NCI-H460 (cell line): ENCODE data around the gene MT1H. TPM values are rescaled to one million over a fixed set of nuclear protein-coding genes. Genes with fewer than 3 reads are reported as not detected.

Experiments
- DNase-seq: peaks from one replicate; pipeline ENCODE4 v3.0.0-alpha.2; 2016; ENCODE audit warnings: low read depth; ENCODE audit errors: extremely low read depth
- total RNA-seq: library from RNA; depleted of rRNA; stranded (reverse); fragments of >200 nt; shearing (Covaris generic); gene quantifications from 2 replicates; pipeline ENCODE4 v1.2.3, GENCODE V29; 2014

Gene MT1H
- total RNA-seq, 1 experiment from 2014 or later, result not detected

DNA sequence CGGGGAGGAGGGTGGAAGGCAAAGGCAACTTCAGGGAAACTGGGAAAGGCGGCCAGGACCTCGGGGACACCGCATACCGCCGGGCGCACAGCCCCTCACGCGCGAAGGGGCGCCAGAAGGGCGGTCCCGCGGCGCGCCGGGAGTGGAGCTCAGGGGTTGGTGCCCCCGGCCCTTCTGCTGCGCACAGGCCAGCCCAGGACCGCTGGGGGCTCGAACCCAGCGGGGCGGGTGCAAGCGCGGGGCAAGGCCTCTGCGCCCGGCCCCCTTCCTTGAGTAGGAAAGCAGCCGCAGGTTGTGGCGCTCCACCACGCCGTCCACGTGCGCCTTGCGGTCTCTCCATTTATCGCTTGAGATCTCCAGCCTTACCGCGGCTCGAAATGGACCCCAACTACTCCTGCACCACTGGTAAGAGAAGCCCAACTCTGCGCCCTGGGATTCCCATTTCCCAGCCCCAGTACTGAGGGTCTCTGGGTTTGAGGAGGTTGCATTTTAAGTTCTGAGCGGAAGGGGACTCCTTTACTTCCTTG lies 34.1 kb upstream of the MT1H start:
- DNase-seq, result no peak

DNA sequence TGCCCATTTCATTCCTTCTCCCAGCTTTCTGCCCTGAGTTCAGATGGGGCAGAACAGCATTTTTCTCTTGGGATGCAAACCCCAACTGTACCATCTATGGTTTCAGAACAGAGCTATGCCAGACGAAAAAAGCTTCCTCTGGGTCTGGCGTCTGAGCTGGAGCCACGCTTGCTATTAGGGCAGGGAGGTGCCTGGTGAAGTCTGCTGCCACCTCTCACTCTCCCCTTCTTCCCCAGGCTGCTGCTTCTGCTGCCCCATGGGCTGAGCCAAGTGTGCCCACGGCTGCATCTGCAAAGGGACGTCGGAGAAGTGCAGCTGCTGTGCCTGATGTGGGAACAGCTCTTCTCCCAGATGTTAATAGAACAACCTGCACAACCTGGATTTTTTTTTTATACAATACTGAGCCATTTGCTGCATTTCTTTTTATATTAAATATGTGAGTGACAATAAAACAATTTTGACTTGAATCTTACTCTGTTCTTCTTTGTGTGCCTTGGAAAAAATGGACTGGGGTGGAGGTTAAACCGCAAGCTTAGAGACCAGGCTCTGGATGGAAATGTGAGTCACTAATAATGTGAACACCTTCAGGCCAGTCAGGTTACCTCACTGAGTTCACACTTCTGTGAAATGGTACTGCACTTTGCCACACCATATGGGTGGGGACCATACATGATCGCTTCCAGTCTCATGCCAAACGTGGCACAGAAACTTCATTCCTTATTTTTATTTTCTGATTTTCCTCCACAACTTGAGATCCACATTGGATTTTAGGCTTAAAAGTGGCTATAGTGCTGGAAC lies 32.8 kb upstream of the MT1H start:
- no peak for DNase-seq

DNA sequence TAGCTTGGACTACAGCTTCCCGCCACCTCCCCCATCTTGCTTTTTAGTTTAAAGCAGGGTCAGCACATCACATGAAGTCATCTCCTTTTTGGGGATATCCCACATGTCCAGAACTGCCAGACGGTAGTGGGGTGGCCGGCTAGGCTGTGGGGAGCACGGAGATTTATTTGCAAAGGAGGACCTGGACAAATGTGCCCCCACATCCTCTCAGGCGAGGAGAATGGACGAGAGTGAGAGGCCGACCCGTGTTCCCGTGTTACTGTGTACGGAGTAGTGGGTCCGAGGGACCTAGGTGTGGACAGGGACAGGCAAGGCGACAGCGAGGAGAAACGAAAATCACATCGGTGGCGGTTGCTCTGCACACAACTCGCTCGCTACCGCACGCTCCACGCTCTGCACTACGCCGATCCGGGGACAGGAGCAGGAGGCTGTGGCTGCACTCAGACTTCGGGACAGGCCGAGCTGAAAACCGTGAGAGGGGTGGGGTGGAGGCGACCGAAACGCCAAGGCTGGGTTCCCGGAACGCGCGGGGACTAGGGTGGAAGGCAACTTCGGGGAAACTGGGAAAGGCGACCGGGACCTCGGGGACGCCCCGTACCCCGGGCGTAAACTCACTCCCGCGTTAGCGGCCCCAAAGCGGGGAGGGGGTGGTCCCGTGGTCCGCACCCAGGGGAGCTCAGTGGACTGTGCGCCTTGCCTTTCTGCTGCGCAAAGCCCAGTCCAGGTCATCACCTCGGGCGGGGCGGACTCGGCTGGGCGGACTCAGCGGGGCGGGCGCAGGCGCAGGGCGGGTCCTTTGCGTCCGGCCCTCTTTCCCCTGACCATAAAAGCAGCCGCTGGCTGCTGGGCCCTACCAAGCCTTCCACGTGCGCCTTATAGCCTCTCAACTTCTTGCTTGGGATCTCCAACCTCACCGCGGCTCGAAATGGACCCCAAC lies 31.5 kb upstream of the MT1H start, which contains the start of gene MT1A:
TSS of gene MT1A (plus strand) at position 853 of the 937 bp plus-strand sequence. CDS start at position 926, 73 bp downstream.
- DNase-seq, result peak; percentile 49

DNA sequence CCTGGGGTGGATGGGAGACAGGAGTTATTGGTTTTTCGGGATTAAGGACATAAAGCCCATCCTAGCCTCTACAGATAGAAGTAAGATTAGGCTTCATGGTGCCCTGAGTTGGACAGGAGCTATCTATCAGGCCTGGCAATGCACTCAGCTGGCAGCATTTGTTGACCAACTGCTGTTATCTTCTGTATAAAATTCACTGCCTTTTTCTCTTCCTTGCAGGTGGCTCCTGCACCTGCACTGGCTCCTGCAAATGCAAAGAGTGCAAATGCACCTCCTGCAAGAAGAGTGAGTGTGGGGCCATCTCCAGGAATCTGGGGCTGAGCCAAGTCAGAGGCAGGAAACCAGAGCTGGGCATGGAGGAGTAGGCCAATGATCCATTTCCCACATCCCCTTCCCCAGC lies 30.6 kb upstream of the MT1H start:
- no peak for DNase-seq

DNA sequence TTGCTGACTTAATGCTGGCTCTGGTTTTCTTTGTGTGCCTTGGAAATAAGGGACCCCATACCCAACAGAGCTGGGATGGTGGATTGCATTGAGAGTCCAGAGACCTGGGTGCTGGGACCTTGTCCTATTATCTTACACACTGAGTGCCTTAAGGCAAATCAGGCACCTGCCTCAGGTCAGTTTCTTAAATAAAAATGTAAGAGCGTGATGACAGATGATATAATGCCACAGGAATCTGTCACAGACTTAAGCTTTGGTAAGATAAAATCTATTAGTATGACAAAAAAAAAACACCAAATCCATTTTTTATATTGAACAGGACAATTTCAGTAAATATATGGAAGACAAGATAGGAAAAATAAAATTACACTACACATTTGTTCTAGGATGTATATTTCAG lies 29.5 kb upstream of the MT1H start:
- DNase-seq, result no peak

GRCh38 chr16:56641166-56641565 lies 28.4 kb upstream of the MT1H start:
- DNase-seq, result no peak

DNA sequence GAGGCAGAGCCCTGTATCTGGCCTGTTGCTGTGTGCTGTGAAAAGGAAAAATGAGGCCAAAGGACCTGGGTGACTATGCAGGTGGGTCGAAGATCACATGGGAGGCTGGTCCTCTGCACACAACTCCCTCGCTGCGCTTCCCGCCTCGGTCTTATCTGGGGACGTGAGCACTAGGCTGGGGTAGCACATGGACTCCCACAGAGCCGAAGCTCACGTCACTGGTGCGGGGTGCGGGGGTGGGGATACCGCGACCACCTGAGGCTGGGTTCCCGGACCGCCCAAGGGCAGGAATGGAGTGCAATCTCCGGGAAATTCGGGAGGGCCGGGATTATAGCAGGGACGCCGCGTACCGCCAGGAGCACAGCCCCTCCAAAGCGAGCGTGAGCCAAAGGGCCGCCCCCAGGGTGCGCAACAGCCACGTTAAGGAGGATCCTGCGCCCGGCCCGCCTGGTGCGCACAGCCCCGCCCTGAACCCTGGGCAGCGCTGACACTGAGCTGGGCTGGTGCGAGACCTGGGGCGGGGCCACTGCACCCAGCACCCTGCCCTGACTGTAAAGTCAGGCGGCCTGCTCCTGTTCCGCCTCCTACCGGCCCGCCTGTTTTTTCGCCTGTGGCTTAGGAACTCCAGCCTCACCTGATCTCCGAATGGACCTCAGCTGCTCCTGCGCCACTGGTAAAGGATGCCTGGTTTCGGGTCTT lies 26.4 kb upstream of the MT1H start:
- DNase-seq, result peak; percentile 87

DNA sequence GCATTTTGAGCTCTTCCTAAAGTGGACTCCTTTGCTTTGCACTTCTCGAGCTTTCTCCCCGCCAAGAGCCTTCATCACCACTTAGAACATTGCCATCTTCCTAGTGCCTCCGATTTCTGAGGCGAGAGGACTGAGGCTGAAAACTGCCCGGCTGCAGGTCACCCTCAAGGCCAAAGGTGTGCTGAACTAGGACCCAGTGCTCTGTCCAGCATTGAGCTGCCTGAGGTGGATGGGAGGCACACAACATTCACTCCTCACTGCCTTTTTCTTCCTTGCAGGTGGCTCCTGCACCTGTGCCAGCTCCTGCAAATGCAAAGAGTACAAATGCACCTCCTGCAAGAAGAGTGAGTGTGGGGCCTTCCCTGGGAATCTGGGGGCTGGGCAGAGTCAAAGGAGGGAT lies 25.8 kb upstream of the MT1H start:
- no peak for DNase-seq

DNA sequence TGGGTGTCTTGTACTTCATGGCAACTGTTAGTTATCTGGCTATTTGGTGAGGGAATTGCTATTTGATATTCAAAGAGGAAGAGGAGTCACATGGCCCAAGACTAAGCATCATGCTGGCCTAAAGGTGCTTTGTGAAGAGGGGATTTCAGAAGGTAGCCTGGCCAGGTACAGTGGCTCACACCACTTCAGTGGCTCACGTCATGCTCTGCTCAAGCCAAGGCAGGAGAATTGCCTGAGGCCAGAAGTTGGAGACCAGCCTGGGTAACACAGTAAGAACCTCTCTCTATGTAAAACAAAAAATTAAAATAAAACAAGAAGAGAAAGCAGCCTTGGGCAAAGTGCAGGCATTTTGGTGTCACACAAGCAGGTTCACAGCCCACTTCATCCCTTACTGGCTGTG lies 24.3 kb upstream of the MT1H start:
- no peak for DNase-seq

DNA sequence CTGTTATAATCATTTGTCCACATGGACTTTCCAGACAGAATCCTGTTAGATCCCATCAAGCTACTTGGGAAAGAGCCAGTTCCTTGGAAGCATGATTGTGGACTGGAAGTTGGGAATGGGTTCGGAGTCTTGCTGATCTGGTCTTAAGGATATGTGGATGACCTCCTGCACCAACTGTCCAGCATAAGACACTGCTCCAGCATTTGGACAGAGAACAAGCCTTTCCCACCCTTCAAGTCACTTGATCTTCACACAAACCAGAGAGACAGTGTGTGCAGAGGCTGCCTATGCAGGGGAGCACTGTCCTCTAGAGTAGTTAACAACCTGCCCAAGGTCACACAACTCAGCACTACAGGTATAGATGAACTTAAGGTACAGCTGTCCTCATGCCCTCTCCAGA lies 23.8 kb upstream of the MT1H start:
- DNase-seq, result no peak

DNA sequence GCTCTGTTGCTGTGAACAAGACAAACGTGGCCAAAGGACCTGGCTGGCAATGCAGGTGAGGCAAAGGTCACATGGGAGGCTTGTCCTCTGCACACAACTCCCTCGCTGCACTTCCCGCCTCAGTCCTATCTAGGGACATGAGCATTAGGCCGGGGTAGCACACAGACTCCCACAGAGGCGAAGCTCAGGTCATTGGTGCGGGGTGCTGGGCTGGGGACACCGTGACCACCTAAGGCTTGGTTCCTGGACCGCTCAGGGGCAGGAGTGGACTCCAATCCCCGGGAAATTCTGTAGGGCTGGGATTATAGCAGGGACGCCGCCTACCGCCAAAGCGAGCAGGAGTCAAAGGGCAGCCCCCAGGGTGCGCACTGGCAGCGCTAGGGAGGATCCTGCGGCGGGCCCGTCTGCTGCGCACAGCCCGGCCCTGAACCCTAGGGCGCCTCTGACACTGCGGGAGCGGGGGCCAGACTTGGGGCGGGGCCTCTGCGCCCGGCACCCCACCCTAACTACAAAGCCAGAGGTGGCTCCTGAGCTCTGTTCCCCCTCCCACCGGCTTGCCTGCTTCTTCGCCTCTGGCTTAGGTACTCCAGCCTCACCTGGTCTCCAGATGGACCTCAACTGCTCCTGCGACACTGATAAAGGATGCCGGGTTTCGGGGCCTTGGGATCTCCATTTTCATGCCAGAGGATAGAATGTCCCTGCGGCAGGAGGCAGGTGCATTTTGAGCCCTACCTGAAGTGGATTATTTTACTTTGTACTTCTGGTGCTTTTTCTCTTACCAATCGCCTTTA lies 21.8 kb upstream of the MT1H start:
- DNase-seq, result no peak

GRCh38 chr16:56649271-56649670 lies 20.3 kb upstream of the MT1H start:
- no peak for DNase-seq

DNA sequence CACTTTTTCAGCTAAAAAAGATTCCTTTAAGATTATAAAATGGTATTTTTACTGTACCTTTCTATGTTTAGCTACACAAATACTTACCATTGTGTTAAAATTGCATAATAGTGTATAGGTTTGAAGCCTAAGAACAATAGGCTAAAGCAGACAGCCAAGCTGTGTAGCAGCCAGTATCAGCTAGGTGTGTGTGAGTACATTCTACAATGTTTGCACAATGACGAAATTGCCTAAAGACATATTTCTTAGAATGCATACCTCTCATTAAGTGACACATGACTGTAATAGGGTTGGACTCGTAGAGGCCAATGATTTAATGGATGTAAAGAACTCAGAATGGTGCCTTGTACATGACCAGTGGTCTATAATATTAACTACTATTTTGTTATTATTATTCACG lies 19.8 kb upstream of the MT1H start:
- DNase-seq, result no peak

- DNase-seq, result no peak
Measured at GRCh38 chr16:56651586-56651985, 18.0 kb upstream of the MT1H start, which contains the start of gene MT1B. Gene MT1B, plus strand, starts transcription at chr16:56651886. Its CDS starts 68 bp downstream, at chr16:56651954.

DNA sequence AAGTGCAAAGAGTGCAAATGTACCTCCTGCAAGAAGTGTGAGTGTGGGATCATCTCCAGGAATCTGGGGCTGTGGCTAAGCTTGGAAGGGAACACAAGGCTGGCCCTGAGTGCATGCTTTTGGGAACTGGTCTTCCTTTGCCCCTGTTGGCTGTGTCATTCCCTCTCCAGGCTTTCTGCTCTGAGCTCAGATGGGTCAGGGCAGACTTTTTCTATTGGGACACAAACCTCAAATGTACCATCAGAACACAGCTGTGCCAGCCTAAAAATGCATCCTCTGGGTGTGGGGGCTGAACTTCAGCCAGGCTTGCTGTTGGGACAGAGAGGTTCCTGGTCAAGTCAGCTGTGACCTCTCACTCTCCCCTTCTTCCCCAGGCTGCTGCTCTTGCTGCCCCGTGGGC lies 17.0 kb upstream of the MT1H start:
- no peak for DNase-seq

DNA sequence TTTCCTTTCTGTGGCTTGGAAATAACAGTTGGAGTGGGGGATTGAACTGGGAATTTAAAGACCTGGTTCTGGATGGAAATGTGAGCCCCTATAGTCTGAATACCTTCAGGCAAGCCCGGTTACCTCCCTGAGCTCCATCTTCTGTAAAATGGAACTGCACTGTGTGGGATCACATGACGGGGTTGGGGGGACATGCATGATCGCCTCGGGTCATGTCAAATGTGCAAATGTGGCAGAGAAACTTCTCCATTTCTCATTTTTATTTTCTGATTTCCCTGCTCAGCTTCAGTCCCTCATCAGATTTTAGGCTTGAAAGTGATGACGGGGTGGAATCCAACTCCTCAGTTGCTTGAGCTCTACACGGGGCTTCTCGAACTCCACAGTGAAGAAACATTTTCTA lies 16.4 kb upstream of the MT1H start:
- no peak for DNase-seq

DNA sequence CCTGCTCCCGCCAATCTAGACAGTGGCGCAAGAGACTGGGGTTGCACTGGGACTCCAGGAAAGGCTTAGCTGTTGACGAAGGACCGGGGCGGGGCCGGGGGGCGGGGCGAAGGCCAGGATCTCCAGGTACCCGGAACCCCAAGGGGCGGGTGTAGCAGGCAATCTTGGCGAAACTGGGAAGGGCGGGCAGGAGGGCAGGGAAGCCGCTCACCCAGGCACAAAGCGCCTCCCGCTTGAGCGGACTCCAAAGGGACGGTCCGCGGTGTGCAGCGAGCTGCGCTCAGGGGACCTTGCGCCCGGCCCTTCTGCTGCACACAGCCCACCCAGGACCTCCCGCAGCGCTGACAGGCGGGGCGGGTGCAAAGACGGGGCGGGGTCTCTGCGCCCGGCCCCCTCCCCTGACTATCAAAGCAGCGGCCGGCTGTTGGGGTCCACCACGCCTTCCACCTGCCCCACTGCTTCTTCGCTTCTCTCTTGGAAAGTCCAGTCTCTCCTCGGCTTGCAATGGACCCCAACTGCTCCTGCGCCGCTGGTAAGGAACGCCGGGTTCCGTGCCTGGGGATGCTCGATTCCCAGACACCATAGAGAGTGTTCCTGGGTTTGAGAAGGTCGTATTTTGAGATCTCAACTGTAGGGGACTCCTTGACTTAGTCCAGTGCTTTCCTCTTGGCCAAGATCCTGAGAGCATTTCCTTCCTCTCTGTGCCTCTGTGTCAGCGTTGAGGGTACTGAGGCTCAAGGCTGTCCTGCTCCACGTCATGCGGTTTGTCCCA lies 11.9 kb upstream of the MT1H start, which contains the start of gene MT1F:
TSS of gene MT1F (plus strand) at position 405 of the 772 bp plus-strand sequence. CDS start at position 505, 100 bp downstream.
- peak; percentile 59 for DNase-seq

DNA sequence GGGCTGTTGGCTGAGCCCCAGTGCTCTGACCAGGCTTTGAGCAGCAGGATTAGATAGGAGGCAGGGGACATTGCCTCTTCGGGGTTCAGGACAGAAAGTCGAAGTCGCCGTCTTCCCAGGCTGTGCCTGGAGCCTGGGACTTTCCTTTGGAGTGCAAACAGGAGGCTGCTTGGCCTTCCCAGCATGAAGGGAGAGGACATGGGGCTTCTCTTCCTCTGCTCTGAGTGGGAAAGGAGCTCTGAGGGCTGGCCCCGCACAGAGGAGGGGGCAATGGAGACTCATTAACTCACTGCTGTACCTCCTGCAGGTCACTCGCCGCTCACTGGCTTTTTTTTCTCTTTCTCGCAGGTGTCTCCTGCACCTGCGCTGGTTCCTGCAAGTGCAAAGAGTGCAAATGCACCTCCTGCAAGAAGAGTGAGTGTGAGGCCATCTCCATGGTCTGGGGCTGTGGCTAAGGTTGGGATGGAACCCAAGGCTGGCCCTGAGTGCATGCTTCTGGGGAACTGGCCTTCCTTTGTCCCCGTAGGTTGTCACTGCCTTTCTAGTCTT lies 11.2 kb upstream of the MT1H start:
- DNase-seq, result no peak
